ENCODE measurements around the gene GPR18. TPM values are rescaled to one million over a fixed set of nuclear protein-coding genes. Genes with fewer than 3 reads are reported as not detected.
A peak's percentile ranks its signal among the peaks of the same experiment; 100 is the strongest.

Gene GPR18
- polyA plus RNA-seq, 3 donors = 1.7 to 3.8 (median 2.2) TPM

DNA sequence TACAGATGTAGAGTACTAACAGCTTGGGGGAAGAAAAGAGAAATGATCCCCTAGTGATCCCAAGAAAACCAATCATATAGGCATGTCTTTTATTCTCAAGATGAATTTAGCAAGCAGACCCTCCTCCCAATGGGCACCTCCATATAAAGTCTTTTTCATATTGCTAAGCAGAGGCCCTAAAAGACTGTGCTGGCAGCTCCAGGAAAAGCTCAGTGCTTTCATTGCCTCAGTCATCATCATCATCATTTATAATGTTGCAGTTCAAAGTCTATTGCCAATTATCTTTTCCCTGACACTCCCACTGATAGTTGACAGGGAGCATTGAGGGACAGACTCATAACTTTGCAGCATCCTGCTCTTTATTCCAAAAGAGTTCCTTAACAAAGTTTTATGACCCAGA lies 36.0 kb upstream of the GPR18 start:
- Mint-ChIP-seq H3K27ac (peak overlapping the region in 3 of 7 donors; percentile 4 to 89 (median 88)), H3K36me3 (peaks cover 28 to 35% of the 10 kb centered on the region in 2 donors), H3K4me1 (peaks cover 70% of the 10 kb centered on the region), H3K4me3 (no peak overlapping the region), H3K27me3 (ENCODE audit: low read depth in 3 of 3) (no peaks in the 10 kb centered on the region), H3K9me3 (no peaks in the 10 kb centered on the region)
- H3K36me3 ChIP-seq (replicated peaks in 1 of 2; ENCODE audit: control insufficient read depth in 1 of 2, insufficient read depth in 2 of 2, low read length in 2 of 2) = peaks cover 0 to 13% of the 10 kb centered on the region in 2 donors
- H2AFZ ChIP-seq (ENCODE audit: insufficient read depth, low read depth, low read length, poor library complexity, severe bottlenecking) = no peak overlapping the region
- H3K79me2 ChIP-seq (ENCODE audit: insufficient read depth, low read length) = peaks cover 88% of the 10 kb centered on the region
- no peaks in the 10 kb centered on the region for H3K9me3 ChIP-seq (replicated peaks in 1 of 2; ENCODE audit: control insufficient read depth in 1 of 2, insufficient read depth in 1 of 2, low read length in 2 of 2)
- peaks cover 70 to 87% of the 10 kb centered on the region in 2 donors for H3K4me1 ChIP-seq (ENCODE audit: control insufficient read depth in 1 of 2, insufficient read depth in 2 of 2, low read length in 2 of 2)
- no peak overlapping the region for H3K4me3 ChIP-seq (replicated peaks in 1 of 3; ENCODE audit: low read depth in 2 of 3, low read length in 3 of 3)
- H4K20me1 ChIP-seq (ENCODE audit: insufficient read depth, low read length) = peaks cover 31% of the 10 kb centered on the region
- H3K4me2 ChIP-seq (replicated peaks; ENCODE audit: extremely low read depth, low read length, poor library complexity, severe bottlenecking) = no peak overlapping the region
- no peaks in the 10 kb centered on the region for H3K27me3 ChIP-seq (ENCODE audit: control insufficient read depth in 2 of 2, insufficient read depth in 2 of 2, low read length in 2 of 2)
- intact Hi-C loops (cut with micrococcal nuclease) = no loop called here
- DNase-seq = no peak
- H3K9ac ChIP-seq (ENCODE audit: insufficient read depth, low read length, poor library complexity, severe bottlenecking) = no peak overlapping the region
- TF ChIP-seq, protein P1, sequence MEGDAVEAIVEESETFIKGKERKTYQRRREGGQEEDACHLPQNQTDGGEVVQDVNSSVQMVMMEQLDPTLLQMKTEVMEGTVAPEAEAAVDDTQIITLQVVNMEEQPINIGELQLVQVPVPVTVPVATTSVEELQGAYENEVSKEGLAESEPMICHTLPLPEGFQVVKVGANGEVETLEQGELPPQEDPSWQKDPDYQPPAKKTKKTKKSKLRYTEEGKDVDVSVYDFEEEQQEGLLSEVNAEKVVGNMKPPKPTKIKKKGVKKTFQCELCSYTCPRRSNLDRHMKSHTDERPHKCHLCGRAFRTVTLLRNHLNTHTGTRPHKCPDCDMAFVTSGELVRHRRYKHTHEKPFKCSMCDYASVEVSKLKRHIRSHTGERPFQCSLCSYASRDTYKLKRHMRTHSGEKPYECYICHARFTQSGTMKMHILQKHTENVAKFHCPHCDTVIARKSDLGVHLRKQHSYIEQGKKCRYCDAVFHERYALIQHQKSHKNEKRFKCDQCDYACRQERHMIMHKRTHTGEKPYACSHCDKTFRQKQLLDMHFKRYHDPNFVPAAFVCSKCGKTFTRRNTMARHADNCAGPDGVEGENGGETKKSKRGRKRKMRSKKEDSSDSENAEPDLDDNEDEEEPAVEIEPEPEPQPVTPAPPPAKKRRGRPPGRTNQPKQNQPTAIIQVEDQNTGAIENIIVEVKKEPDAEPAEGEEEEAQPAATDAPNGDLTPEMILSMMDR (IDR thresholded peaks at IDR 0.05) = no peak
- no peak overlapping the region for H3K27ac ChIP-seq (ENCODE audit: low read depth in 1 of 2, low read length in 2 of 2)

DNA sequence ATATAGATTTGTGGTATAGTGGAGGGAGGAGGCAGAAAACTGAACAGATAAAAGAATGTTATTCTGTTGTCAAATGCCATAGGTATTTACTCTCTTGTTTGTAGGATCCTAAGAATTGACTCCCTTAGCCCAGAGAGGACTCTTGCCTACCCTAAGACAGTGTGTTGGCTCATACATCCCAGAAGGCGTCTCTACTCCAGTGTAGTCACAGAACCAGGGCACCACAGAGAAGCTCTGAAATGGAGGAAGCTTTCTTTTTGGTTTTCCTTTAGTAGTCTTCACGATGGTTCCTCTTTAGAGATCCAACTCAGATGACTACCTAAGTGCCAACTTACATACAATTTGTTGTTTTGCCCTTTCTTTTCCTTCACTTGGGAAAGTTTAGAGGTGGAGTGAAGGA lies 35.0 kb upstream of the GPR18 start:
- H3K27ac Mint-ChIP-seq = peak overlapping the region; percentile 79 to 92 (median 89)
- H3K4me1 Mint-ChIP-seq = peaks cover 76% of the 10 kb centered on the region
- H3K27me3 Mint-ChIP-seq (ENCODE audit: low read depth in 3 of 3) = no peaks in the 10 kb centered on the region
- H3K79me2 ChIP-seq (ENCODE audit: insufficient read depth, low read length) = peaks cover 78% of the 10 kb centered on the region
- peaks cover 28 to 38% of the 10 kb centered on the region in 2 donors for H3K36me3 Mint-ChIP-seq
- DNase-seq = peak; percentile 75 to 86 (median 76)
- TF ChIP-seq, protein P1 (IDR thresholded peaks at IDR 0.05) = no peak
- H3K27ac ChIP-seq (ENCODE audit: low read depth in 1 of 2, low read length in 2 of 2) = peak overlapping the region in 1 of 2 donors; percentile 75
- peaks cover 73 to 89% of the 10 kb centered on the region in 2 donors for H3K4me1 ChIP-seq (ENCODE audit: control insufficient read depth in 1 of 2, insufficient read depth in 2 of 2, low read length in 2 of 2)
- H2AFZ ChIP-seq (ENCODE audit: insufficient read depth, low read depth, low read length, poor library complexity, severe bottlenecking) = no peak overlapping the region
- H4K20me1 ChIP-seq (ENCODE audit: insufficient read depth, low read length) = peaks cover 21% of the 10 kb centered on the region
- no peak overlapping the region for H3K9ac ChIP-seq (ENCODE audit: insufficient read depth, low read length, poor library complexity, severe bottlenecking)
- no peaks in the 10 kb centered on the region for H3K9me3 Mint-ChIP-seq
- WGBS (ENCODE audit: insufficient coverage) = no CpG with 5 or more reads among the region's 2 CpGs
- no peaks in the 10 kb centered on the region for H3K27me3 ChIP-seq (ENCODE audit: control insufficient read depth in 2 of 2, insufficient read depth in 2 of 2, low read length in 2 of 2)
- H3K36me3 ChIP-seq (replicated peaks in 1 of 2; ENCODE audit: control insufficient read depth in 1 of 2, insufficient read depth in 2 of 2, low read length in 2 of 2) = peaks cover 0 to 13% of the 10 kb centered on the region in 2 donors
- peak overlapping the region; percentile 19 for H3K4me2 ChIP-seq (replicated peaks; ENCODE audit: extremely low read depth, low read length, poor library complexity, severe bottlenecking)
- intact Hi-C loops (cut with micrococcal nuclease) = no loop called here
- H3K4me3 Mint-ChIP-seq = peak overlapping the region in 1 of 2 donors; percentile 55
- H3K4me3 ChIP-seq (replicated peaks in 1 of 3; ENCODE audit: low read depth in 2 of 3, low read length in 3 of 3) = peak overlapping the region in 1 of 3 experiments; percentile 7
- H3K9me3 ChIP-seq (replicated peaks in 1 of 2; ENCODE audit: control insufficient read depth in 1 of 2, insufficient read depth in 1 of 2, low read length in 2 of 2) = no peaks in the 10 kb centered on the region

Data from CD14-positive monocyte (primary cell).